SK-MEL-5 (cell line): ENCODE results near the gene ITIH1. TPM values are rescaled to one million over a fixed set of nuclear protein-coding genes. Genes with fewer than 3 reads are reported as not detected.

Source experiments
- DNase-seq: peaks from one replicate; pipeline ENCODE4 v3.0.0-alpha.2; 2016; ENCODE audit warnings: low read depth, low spot score
- in situ Hi-C: cut with HindIII; loops from 2 replicates; pipeline ENCODE4 v1.10.0; 2016; ENCODE audit warnings: low sequenced_read_pairs, high pct_unique_total_duplicates, low pct_unique_long_range_greater_than_20kb
- total RNA-seq: library from RNA; depleted of rRNA; stranded (reverse); fragments of >200 nt; shearing (Covaris generic); gene quantifications from 2 replicates; pipeline ENCODE4 v1.2.3, GENCODE V29; 2014

The ITIH1 gene
- total RNA-seq, 1 experiment from 2014 or later, result not detected

GRCh38 chr3:52827441-52827840 lies 50.0 kb downstream of the ITIH1 start:
- in situ Hi-C loops, result no loop called here
- DNase-seq, result no peak

- in situ Hi-C loops, result no loop called here
- no peak for DNase-seq
Measured at GRCh38 chr3:52827866-52828376, 50.5 kb downstream of the ITIH1 start.

GRCh38 chr3:52829482-52829881 lies 52.1 kb downstream of the ITIH1 start:
- in situ Hi-C loops, result no loop called here
- no peak for DNase-seq

GRCh38 chr3:52829906-52830463 lies 52.6 kb downstream of the ITIH1 start:
- in situ Hi-C loops, result no loop called here

GRCh38 chr3:52830535-52831258 lies 53.3 kb downstream of the ITIH1 start, which contains the start of gene ITIH4:
Gene ITIH4, minus strand, starts transcription at chr3:52830672. Its CDS starts 30 bp downstream, at chr3:52830642.
- in situ Hi-C loops, result no loop called here
- no peak for DNase-seq

More at GRCh38 chr3:52829906-52830463, 52.6 kb downstream of the ITIH1 start:
- DNase-seq, result no peak

- in situ Hi-C loops, result no loop called here
Measured at GRCh38 chr3:52831500-52832301, 54.3 kb downstream of the ITIH1 start.

GRCh38 chr3:52833202-52833601 lies 55.8 kb downstream of the ITIH1 start:
- in situ Hi-C loops, result no loop called here
- DNase-seq, result no peak

More at GRCh38 chr3:52831500-52832301, 54.3 kb downstream of the ITIH1 start:
- peak; percentile 54 for DNase-seq

- no peak for DNase-seq
- in situ Hi-C loops, result no loop called here
Measured at GRCh38 chr3:52834871-52835501, 57.6 kb downstream of the ITIH1 start, which contains the start of gene MUSTN1. Gene MUSTN1, minus strand, starts transcription at chr3:52835019. Its CDS starts 71 bp downstream, at chr3:52834948.

GRCh38 chr3:52835766-52836470 lies 58.5 kb downstream of the ITIH1 start:
- no peak for DNase-seq
- in situ Hi-C loops, result no loop called here

- in situ Hi-C loops, result no loop called here
Measured at GRCh38 chr3:52836471-52836845, 59.1 kb downstream of the ITIH1 start.

GRCh38 chr3:52836986-52837385 lies 59.6 kb downstream of the ITIH1 start:
- DNase-seq, result no peak
- in situ Hi-C loops, result no loop called here

More at GRCh38 chr3:52836471-52836845, 59.1 kb downstream of the ITIH1 start:
- no peak for DNase-seq

GRCh38 chr3:52838561-52839267 lies 61.3 kb downstream of the ITIH1 start:
- in situ Hi-C loops, result no loop called here
- no peak for DNase-seq

- no peak for DNase-seq
- in situ Hi-C loops, result no loop called here
Measured at GRCh38 chr3:52839268-52839575, 61.8 kb downstream of the ITIH1 start.

GRCh38 chr3:52839892-52840545 lies 62.6 kb downstream of the ITIH1 start:
- DNase-seq, result no peak
- in situ Hi-C loops, result no loop called here

GRCh38 chr3:52841211-52841980 lies 64.0 kb downstream of the ITIH1 start:
- in situ Hi-C loops, result no loop called here
- DNase-seq, result no peak
